Measurements from ENCODE around the gene PPP6R3. TPM values are rescaled to one million over a fixed set of nuclear protein-coding genes. Genes with fewer than 3 reads are reported as not detected.
"Not testable (repeated sequence)": the region's sequence is repeated elsewhere in the genome, so short reads cannot be mapped to it uniquely, and the experiment has no call there.

PPP6R3 gene
- total RNA-seq, 1 donor from 2014 or later, result 115 TPM

DNA sequence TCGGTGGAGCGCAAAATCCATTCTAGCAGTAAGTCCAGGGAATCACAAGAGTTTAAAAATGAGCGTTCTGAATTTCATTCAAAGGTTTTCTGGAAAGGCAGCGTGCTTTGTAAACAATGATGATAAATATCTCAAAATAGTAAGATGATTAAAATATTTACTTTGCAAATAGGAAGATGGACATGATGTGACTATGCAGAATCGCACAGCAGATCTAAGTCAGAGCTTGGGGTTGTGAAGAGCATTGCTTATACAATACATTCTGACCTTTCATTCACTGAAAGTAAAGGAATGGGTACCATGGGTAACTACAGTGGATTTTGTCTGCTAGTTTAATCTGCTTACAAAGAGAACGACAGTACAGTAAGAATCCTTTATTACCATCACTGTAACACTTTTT is 77.5 kb downstream of the PPP6R3 start:
- peaks cover 29% of the 10 kb centered on the region for H3K4me1 Mint-ChIP-seq (ENCODE audit: unreplicated experiment)
- H3K27ac Mint-ChIP-seq (ENCODE audit: unreplicated experiment), result no peak overlapping the region
- no peaks in the 10 kb centered on the region for H3K9me3 Mint-ChIP-seq (ENCODE audit: unreplicated experiment)
- peaks cover 34% of the 10 kb centered on the region for H3K36me3 Mint-ChIP-seq (ENCODE audit: low read depth, unreplicated experiment)
- TF ChIP-seq, protein P1, sequence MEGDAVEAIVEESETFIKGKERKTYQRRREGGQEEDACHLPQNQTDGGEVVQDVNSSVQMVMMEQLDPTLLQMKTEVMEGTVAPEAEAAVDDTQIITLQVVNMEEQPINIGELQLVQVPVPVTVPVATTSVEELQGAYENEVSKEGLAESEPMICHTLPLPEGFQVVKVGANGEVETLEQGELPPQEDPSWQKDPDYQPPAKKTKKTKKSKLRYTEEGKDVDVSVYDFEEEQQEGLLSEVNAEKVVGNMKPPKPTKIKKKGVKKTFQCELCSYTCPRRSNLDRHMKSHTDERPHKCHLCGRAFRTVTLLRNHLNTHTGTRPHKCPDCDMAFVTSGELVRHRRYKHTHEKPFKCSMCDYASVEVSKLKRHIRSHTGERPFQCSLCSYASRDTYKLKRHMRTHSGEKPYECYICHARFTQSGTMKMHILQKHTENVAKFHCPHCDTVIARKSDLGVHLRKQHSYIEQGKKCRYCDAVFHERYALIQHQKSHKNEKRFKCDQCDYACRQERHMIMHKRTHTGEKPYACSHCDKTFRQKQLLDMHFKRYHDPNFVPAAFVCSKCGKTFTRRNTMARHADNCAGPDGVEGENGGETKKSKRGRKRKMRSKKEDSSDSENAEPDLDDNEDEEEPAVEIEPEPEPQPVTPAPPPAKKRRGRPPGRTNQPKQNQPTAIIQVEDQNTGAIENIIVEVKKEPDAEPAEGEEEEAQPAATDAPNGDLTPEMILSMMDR (IDR thresholded peaks at IDR 0.05; ENCODE audit: unreplicated experiment), result no peak
- peak overlapping the region; percentile 1 for H3K4me3 Mint-ChIP-seq (ENCODE audit: unreplicated experiment)
- DNase-seq (ENCODE audit: low spot score), result no peak
- peaks cover 4% of the 10 kb centered on the region for H3K27me3 Mint-ChIP-seq (ENCODE audit: unreplicated experiment)

DNA sequence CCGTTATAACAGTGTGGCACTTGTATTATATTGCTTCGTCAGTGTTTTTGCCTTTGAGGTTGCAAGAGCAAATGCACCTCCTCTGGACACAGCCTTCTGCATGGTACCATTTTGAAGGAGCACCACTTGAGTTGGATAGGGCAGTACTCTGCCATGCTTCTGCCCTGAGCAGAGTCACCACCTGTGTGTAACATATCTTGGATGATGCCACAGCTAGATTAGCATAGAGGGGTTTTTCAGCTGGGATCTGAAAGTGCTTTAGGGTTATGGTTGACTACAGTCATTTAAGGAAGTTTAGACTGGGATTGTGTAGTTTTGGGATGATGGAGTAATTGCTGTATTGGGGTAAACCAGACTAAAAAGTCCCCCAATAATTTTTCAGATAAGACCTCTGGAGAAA is 78.8 kb downstream of the PPP6R3 start:
- H3K9me3 Mint-ChIP-seq (ENCODE audit: unreplicated experiment), result no peaks in the 10 kb centered on the region
- peaks cover 4% of the 10 kb centered on the region for H3K27me3 Mint-ChIP-seq (ENCODE audit: unreplicated experiment)
- H3K4me1 Mint-ChIP-seq (ENCODE audit: unreplicated experiment), result peaks cover 36% of the 10 kb centered on the region
- no peak for DNase-seq (ENCODE audit: low spot score)
- H3K36me3 Mint-ChIP-seq (ENCODE audit: low read depth, unreplicated experiment), result peaks cover 42% of the 10 kb centered on the region
- H3K27ac Mint-ChIP-seq (ENCODE audit: unreplicated experiment), result no peak overlapping the region
- TF ChIP-seq, protein P1 (IDR thresholded peaks at IDR 0.05; ENCODE audit: unreplicated experiment), result no peak
- H3K4me3 Mint-ChIP-seq (ENCODE audit: unreplicated experiment), result peak overlapping the region; percentile 9

DNA sequence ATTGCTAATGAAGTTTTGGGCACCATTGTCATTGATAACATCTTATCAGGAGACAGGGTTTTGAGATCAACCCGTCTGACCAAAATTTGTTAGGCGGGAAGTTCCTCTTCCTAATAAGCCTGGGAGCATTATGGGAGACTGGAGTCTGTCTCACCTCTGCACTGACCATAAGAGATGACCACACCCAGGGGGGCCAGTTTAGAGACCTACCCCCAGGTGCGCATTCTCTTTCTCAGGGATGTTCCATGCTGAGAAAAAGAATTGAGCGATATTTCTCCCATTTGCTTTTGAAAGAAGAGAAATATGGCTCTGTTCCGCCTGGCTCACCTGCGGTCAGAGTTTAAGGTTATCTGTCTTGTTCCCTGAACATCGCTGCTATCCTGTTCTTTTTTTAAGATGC is 80.0 kb downstream of the PPP6R3 start:
- Mint-ChIP-seq H3K4me1 (ENCODE audit: unreplicated experiment) (peaks cover 36% of the 10 kb centered on the region), H3K36me3 (ENCODE audit: low read depth, unreplicated experiment) (peaks cover 46% of the 10 kb centered on the region)
- H3K27ac Mint-ChIP-seq (ENCODE audit: unreplicated experiment); DNase-seq (ENCODE audit: low spot score); H3K27me3 Mint-ChIP-seq (ENCODE audit: unreplicated experiment); H3K9me3 Mint-ChIP-seq (ENCODE audit: unreplicated experiment); H3K4me3 Mint-ChIP-seq (ENCODE audit: unreplicated experiment): not testable (repeated sequence)

DNA sequence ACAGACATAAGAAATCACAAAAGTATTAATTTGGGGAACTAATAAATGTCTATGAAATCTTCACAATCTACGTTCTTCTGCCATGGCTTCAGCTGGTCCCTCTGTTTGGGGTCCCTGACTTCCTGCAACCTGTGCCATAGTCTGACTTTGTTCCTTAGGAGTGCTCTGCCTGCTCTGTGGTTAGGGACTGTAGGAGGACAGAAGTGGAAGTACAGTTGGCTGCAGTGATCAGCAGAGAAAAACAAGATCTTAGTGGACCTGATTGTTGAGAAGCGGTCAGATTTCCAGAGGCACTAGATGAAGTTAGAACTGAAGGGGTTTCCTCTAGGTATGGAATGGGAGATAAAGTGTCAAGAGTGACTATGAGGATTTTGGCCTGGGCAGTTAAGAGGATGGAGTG is 80.6 kb downstream of the PPP6R3 start:
- DNase-seq (ENCODE audit: low spot score), result no peak
- peak overlapping the region; percentile 55 for H3K27ac Mint-ChIP-seq (ENCODE audit: unreplicated experiment)
- no peak overlapping the region for H3K4me3 Mint-ChIP-seq (ENCODE audit: unreplicated experiment)
- TF ChIP-seq, protein P1 (IDR thresholded peaks at IDR 0.05; ENCODE audit: unreplicated experiment), result no peak
- H3K4me1 Mint-ChIP-seq (ENCODE audit: unreplicated experiment), result peaks cover 33% of the 10 kb centered on the region
- no peaks in the 10 kb centered on the region for H3K9me3 Mint-ChIP-seq (ENCODE audit: unreplicated experiment)
- peaks cover 47% of the 10 kb centered on the region for H3K36me3 Mint-ChIP-seq (ENCODE audit: low read depth, unreplicated experiment)
- peaks cover 4% of the 10 kb centered on the region for H3K27me3 Mint-ChIP-seq (ENCODE audit: unreplicated experiment)

DNA sequence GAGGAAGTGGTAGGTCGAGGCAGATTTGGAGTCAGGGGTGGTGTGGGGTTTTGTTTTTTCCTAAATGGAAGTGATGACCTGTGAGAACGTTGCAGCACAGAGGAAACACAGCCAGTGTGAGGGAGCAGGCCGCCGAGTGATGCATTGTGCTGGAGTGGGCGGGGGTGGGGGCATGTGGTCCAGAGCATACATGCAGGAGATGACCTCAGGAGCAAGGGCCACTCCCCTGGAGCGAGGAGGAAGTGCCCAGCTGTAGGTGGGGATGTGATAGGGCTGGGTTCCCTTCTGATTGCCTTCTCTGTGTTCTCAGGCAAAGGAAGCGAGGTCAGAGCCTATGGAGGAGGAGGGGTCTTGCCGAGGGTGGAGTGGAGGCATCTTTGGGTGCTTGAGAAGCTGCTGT is 81.4 kb downstream of the PPP6R3 start:
- H3K4me1 Mint-ChIP-seq (ENCODE audit: unreplicated experiment), result peaks cover 29% of the 10 kb centered on the region
- H3K27ac Mint-ChIP-seq (ENCODE audit: unreplicated experiment), result peak overlapping the region; percentile 55
- H3K27me3 Mint-ChIP-seq (ENCODE audit: unreplicated experiment), result peaks cover 4% of the 10 kb centered on the region
- H3K36me3 Mint-ChIP-seq (ENCODE audit: low read depth, unreplicated experiment), result peaks cover 52% of the 10 kb centered on the region
- no peak overlapping the region for H3K4me3 Mint-ChIP-seq (ENCODE audit: unreplicated experiment)
- no peak for DNase-seq (ENCODE audit: low spot score)
- TF ChIP-seq, protein P1 (IDR thresholded peaks at IDR 0.05; ENCODE audit: unreplicated experiment), result no peak
- no peaks in the 10 kb centered on the region for H3K9me3 Mint-ChIP-seq (ENCODE audit: unreplicated experiment)

DNA sequence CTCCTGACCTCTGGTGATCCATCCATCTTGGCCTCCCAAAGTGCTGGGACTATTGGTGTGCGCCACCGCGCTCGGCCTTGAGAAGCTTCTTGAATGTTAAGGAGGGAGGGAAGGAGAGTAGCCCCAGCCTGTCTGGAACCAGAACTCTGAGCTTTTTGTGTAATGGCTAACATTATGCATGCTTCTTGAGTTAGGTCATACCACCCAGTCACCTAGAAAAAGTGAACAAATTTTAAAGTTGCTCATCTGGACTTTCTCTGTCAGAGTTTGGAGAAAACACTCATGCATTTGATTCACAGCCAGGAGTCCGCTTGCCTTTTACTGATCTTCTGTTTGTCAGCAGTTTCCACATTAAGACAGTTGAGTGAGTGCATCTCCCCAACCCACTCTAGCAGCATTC is 82.1 kb downstream of the PPP6R3 start:
- Mint-ChIP-seq H3K9me3 (ENCODE audit: unreplicated experiment) (no peaks in the 10 kb centered on the region), H3K36me3 (ENCODE audit: low read depth, unreplicated experiment) (peaks cover 50% of the 10 kb centered on the region), H3K4me1 (ENCODE audit: unreplicated experiment) (peaks cover 29% of the 10 kb centered on the region), H3K27ac (ENCODE audit: unreplicated experiment) (no peak overlapping the region), H3K27me3 (ENCODE audit: unreplicated experiment) (peaks cover 4% of the 10 kb centered on the region), H3K4me3 (ENCODE audit: unreplicated experiment) (no peak overlapping the region)
- TF ChIP-seq, protein P1 (IDR thresholded peaks at IDR 0.05; ENCODE audit: unreplicated experiment), result no peak
- DNase-seq (ENCODE audit: low spot score), result no peak
